K562 (cell line): ENCODE measurements around the gene APOA1. TPM values are rescaled to one million over a fixed set of nuclear protein-coding genes. Genes with fewer than 3 reads are reported as not detected.

ENCODE experiments used
- ATAC-seq: fragments of 200-7000 bp; cut with Tn5 transposase; 3 replicates; pipeline ENCODE4 v1.9.1; 2020; ENCODE audit warnings: moderate library complexity
- BruUV-seq: library from RNA; stranded (reverse); fragments of 400-500 nt; replicated peaks from 2 replicates; lab custom pipeline; 2021; lab: Mats Ljungman, UMichigan
- CTCF ChIA-PET: fragments of 300-600 bp; formaldehyde crosslinking; extraction: SDS; loops from one replicate; lab custom pipeline; 2021; ENCODE audit warnings: low intra/inter-chr PET ratio; lab: Yijun Ruan, JAX
- POLR2A ChIA-PET: fragments of 300-600, 350-650 bp; sonication (Branson Sonifier 250); formaldehyde crosslinking; extraction: SDS; loops from one replicate; lab custom pipeline; 2021; ENCODE audit warnings: antibody characterized with exemption, inconsistent platforms; lab: Yijun Ruan, JAX
- DNase-seq, 4 experiments: peaks; one replicate each; pipeline versions ENCODE4 v3.0.0 to v3.0.0-alpha.2; 2011 to 2018; ENCODE audit warnings: low spot score in 3 of 4, mixed read lengths in 3 of 4; ENCODE audit errors: extremely low read depth in 1 of 4
- FAIRE-seq: peaks from 2 replicates; lab custom pipeline; 2011; peaks lifted over from hg19 to GRCh38; lab: Jason Lieb, UNC
- H2AFZ ChIP-seq: 2 replicates; pipeline ENCODE4 v1.6.0; 2011; ENCODE audit warnings: low read depth, low read length, control low read depth, inconsistent platforms
- H3K27ac ChIP-seq: fragments of 200-600 bp; 3 replicates; pipeline ENCODE4 v1.8.0; 2011; ENCODE audit warnings: low read depth, mild to moderate bottlenecking, control low read depth, inconsistent platforms, low read length, moderate library complexity, mixed read lengths; ENCODE audit errors: extremely low read depth
- H3K27me3 ChIP-seq, 2 experiments: fragments of 300-600 bp in 1 of 2; 2 replicates in 1 of 2; 3 replicates in 1 of 2; pipeline versions ENCODE4 v1.6.0 to v1.8.0; 2011; ENCODE audit warnings: inconsistent platforms in 2 of 2, low read length in 2 of 2, mild to moderate bottlenecking in 1 of 2, mixed read lengths in 1 of 2, moderate library complexity in 1 of 2; ENCODE audit not compliant: control insufficient read depth in 2 of 2, insufficient read depth in 2 of 2
- H3K36me3 ChIP-seq: fragments of 300-600 bp; 3 replicates; pipeline ENCODE4 v1.8.0; 2011; ENCODE audit warnings: mild to moderate bottlenecking, low read length, inconsistent platforms; ENCODE audit not compliant: control insufficient read depth, insufficient read depth
- H3K4me1 ChIP-seq, 2 experiments: fragments of 200-600 bp in 1 of 2; replicated peaks in 1 of 2; 2 replicates in 1 of 2; 3 replicates in 1 of 2; pipeline versions ENCODE4 v1.5.1 to v1.8.0; 2011; ENCODE audit warnings: inconsistent platforms in 2 of 2, low read length in 2 of 2, mild to moderate bottlenecking in 1 of 2, mixed read lengths in 1 of 2, moderate library complexity in 1 of 2; ENCODE audit not compliant: control insufficient read depth in 2 of 2, insufficient read depth in 2 of 2
- H3K4me2 ChIP-seq: 2 replicates; pipeline ENCODE4 v1.6.1; 2011; ENCODE audit warnings: low read length, control low read depth, inconsistent platforms, mixed read lengths; ENCODE audit not compliant: insufficient read depth
- H3K4me3 ChIP-seq: fragments of 200-600 bp; sonication (generic), shearing (Covaris generic); 2 replicates; pipeline ENCODE4 v1.5.1; 2016; ENCODE audit warnings: control low read depth, inconsistent platforms
- H3K79me2 ChIP-seq: fragments of 200-600 bp; 3 replicates; pipeline ENCODE4 v1.8.0; 2011; ENCODE audit warnings: low read length, inconsistent platforms; ENCODE audit not compliant: control insufficient read depth, insufficient read depth
- H3K9ac ChIP-seq, 2 experiments: 2 replicates each; pipeline versions ENCODE4 v1.6.0 to v1.6.1; 2011; ENCODE audit warnings: low read depth in 2 of 2, low read length in 2 of 2, control low read depth in 1 of 2, inconsistent platforms in 1 of 2, mild to moderate bottlenecking in 1 of 2, mixed read lengths in 1 of 2; ENCODE audit not compliant: insufficient read depth in 1 of 2
- H3K9me1 ChIP-seq: one replicate; pipeline ENCODE4 v1.6.0; 2011; ENCODE audit warnings: inconsistent platforms, mild to moderate bottlenecking, low read length, moderate library complexity; ENCODE audit not compliant: control insufficient read depth, insufficient read depth
- H3K9me3 ChIP-seq: replicated peaks from 2 replicates; pipeline ENCODE4 v1.5.1; 2011; ENCODE audit warnings: low read depth, low read length, inconsistent platforms; ENCODE audit not compliant: control insufficient read depth, insufficient read depth
- H4K20me1 ChIP-seq: replicated peaks from 2 replicates; pipeline ENCODE4 v1.6.1; 2011; ENCODE audit warnings: low read length, inconsistent platforms, mixed read lengths; ENCODE audit not compliant: control insufficient read depth, insufficient read depth
- ATF7 ChIP-seq: fragments of 450-650 bp; IDR thresholded peaks from 2 replicates; pipeline ENCODE4 v1.7.1; 2014; ENCODE audit warnings: mild to moderate bottlenecking, moderate library complexity
- CBFA2T2 ChIP-seq: fragments of 450-650 bp; conservative IDR thresholded peaks from 2 replicates; pipeline ENCODE4 v1.6.1; 2017; ENCODE audit warnings: mild to moderate bottlenecking
- FIP1L1 ChIP-seq: fragments of 200-400 bp; formaldehyde crosslinking; IDR thresholded peaks from 2 replicates; pipeline ENCODE4 v1.6.1; 2018; ENCODE audit warnings: mild to moderate bottlenecking, low read depth, low read length; ENCODE audit not compliant: poor library complexity, severe bottlenecking
- FOXO4 ChIP-seq: fragments of 450-650 bp; formaldehyde crosslinking; IDR thresholded peaks from 2 replicates; pipeline ENCODE4 v1.4.0; 2020; ENCODE audit warnings: mild to moderate bottlenecking, moderate library complexity
- MECOM ChIP-seq: fragments of 250-450 bp; sonication (Bioruptor Pico); IDR thresholded peaks from 2 replicates; pipeline ENCODE4 v1.8.0; 2022; ENCODE audit warnings: inconsistent platforms
- ZNF232 ChIP-seq: sonication (generic); formaldehyde crosslinking; IDR thresholded peaks from 2 replicates; pipeline ENCODE4 v1.8.0; 2022; ENCODE audit warnings: mild to moderate bottlenecking, missing genetic modification reagents
- ZNF511 ChIP-seq: sonication (generic); formaldehyde crosslinking; IDR thresholded peaks from 2 replicates; pipeline ENCODE4 v1.8.0; 2022; ENCODE audit warnings: mild to moderate bottlenecking, missing genetic modification reagents
- WGBS: fragments of 100-300 bp; shearing (Covaris generic); methylation state at CpG from one replicate; pipeline ENCODE4 v1.1.6; 2016; ENCODE audit warnings: low coverage, mixed read lengths; ENCODE audit not compliant: insufficient coverage; ENCODE audit errors: missing lambda C conversion rate; 5-methylcytosine and 5-hydroxymethylcytosine counted together
- in situ Hi-C: fragments of 300-500 bp; cut with MboI; formaldehyde crosslinking; loops from 4 replicates; pipeline ENCODE4 v1.15.0; 2018; ENCODE audit warnings: inconsistent platforms, mixed read lengths
- intact Hi-C: fragments of 100-400 bp; cut with micrococcal nuclease; formaldehyde crosslinking; loops from 2 replicates; pipeline ENCODE4 v1.14.2; 2022
- polyA plus RNA-seq, 8 experiments: library from polyadenylated mRNA; depleted of rRNA in 4 of 8; stranded (reverse) in 5 of 8; unstranded in 3 of 8; fragments of >200 nt; fragmentation: Nextera tagmentation in 2 of 8; fragmentation: Illumina TruSeq in 1 of 8; extraction: Ambion mirVana in 2 of 8; extraction: Trizol in 1 of 8; gene quantifications; 2 replicates each; pipeline versions ENCODE4 v1.2.1 to v1.2.3, GENCODE V29; 2011 to 2014; ENCODE audit warnings: inconsistent platforms in 1 of 8, missing spikeins in 1 of 8
- total RNA-seq, 7 experiments: library from RNA; depleted of rRNA in 6 of 7; stranded (reverse); fragments of >200 nt in 6 of 7; fragmentation: Illumina TruSeq in 2 of 7; extraction: Trizol in 2 of 7; gene quantifications; 2 replicates each; pipeline versions ENCODE4 v1.2.1 to v1.2.3, GENCODE V29; 2011 to 2021; ENCODE audit warnings: low replicate concordance in 1 of 7

APOA1 gene
- total and polyA plus RNA-seq, 9 of the 15 experiments (the other 6 are each of a cell fraction or from before 2014, with no cell fraction given) = 1.8 TPM; not detected in 8

- Histone ChIP-seq H3K9me1 (no peaks in the 10 kb centered on the region), H3K27ac (no peak overlapping the region), H3K27me3 (no peaks in the 10 kb centered on the region), H3K4me1 (peaks cover 0 to 8% of the 10 kb centered on the region in 2 experiments; a peak in 3 of 5 replicates), H3K9ac (no peak overlapping the region)
- POLR2A ChIA-PET = interaction anchor here (1.8 kb wide), 1 partner anchor 11 kb away, joined by 7 read pairs; the partner anchor contains the start of gene APOA1
- 72% methylated on average over 4 of the region's 4 CpGs for WGBS
- in situ Hi-C loops (no loop called here), intact Hi-C loops (no loop called here)
- no TSS peak for BruUV-seq
- DNase-seq = no peak
- TF ChIP-seq FIP1L1 (no peak), FOXO4 (CRISPR knock-in tag) (no peak), MECOM (no peak), CBFA2T2 (no peak), ATF7 (no peak), ZNF232 (CRISPR knock-in tag) (no peak), ZNF511 (CRISPR knock-in tag) (no peak)
- TF ChIP-seq, all 486 proteins: peak for 0
- Histone ChIP-seq H3K9me3 (no peaks in the 10 kb centered on the region), H3K4me2 (no peak overlapping the region), H2AFZ (no peak overlapping the region), H3K36me3 (peaks cover 52% of the 10 kb centered on the region; the same call in 2 of the 3 replicates), H4K20me1 (no peaks in the 10 kb centered on the region), H3K79me2 (no peaks in the 10 kb centered on the region), H3K4me3 (no peak overlapping the region)
- CTCF ChIA-PET = no interaction called here
- FAIRE-seq = no peak
- ATAC-seq = no peak
These were observed 10.2 kb upstream of the APOA1 start for GRCh38 chr11:116847612-116848011.
